Psoas muscle (tissue), 8 donors: Measurements from ENCODE around the gene CACNB3. TPM values are rescaled to one million over a fixed set of nuclear protein-coding genes. Genes with fewer than 3 reads are reported as not detected.

Experiments
- ATAC-seq, 4 donors: fragments of 200-7000 bp; cut with Tn5 transposase; one replicate each; pipeline ENCODE4 v1.9.1; 2020; ENCODE audit warnings: moderate library complexity in 3 of 4, mild to moderate bottlenecking in 2 of 4
- DNase-seq, 2 donors: peaks; one replicate each; pipeline ENCODE4 v3.0.0-alpha.2; 2020
- H3K27ac ChIP-seq: fragments of 200-600 bp; one replicate; pipeline ENCODE4 v1.8.0; 2022
- H3K27me3 ChIP-seq, 3 donors: fragments of 200-600 bp in 1 of 3; one replicate each; pipeline versions ENCODE4 v1.6.1 to v1.8.0; 2013 to 2022; ENCODE audit warnings: low read length in 2 of 3, mild to moderate bottlenecking in 2 of 3, moderate library complexity in 1 of 3; ENCODE audit not compliant: insufficient read depth in 3 of 3
- H3K36me3 ChIP-seq, 2 donors: fragments of 200-600 bp in 1 of 2; one replicate each; pipeline versions ENCODE4 v1.6.1 to v1.8.0; 2013 to 2022; ENCODE audit warnings: low read depth in 1 of 2, mild to moderate bottlenecking in 1 of 2, moderate library complexity in 1 of 2; ENCODE audit not compliant: insufficient read depth in 1 of 2
- H3K4me1 ChIP-seq: fragments of 200-600 bp; one replicate; pipeline ENCODE4 v1.8.0; 2022
- H3K4me3 ChIP-seq: fragments of 200-600 bp; one replicate; pipeline ENCODE4 v1.8.0; 2022; ENCODE audit warnings: mild to moderate bottlenecking
- H3K9me3 ChIP-seq: fragments of 200-600 bp; one replicate; pipeline ENCODE4 v1.8.0; 2022
- WGBS, 3 donors: extraction: QIAGEN DNeasy Blood & Tissue Kit; methylation state at CpG; one replicate each; pipeline versions ENCODE4 v1.1.6 to v1.1.7; 2013; 5-methylcytosine and 5-hydroxymethylcytosine counted together
- intact Hi-C, 2 donors: fragments of 100-400 bp; cut with DNase I; formaldehyde crosslinking; loops; one replicate each; pipeline versions ENCODE4 v1.11.0 to v1.14.2; 2022
- polyA plus RNA-seq, 3 donors: library from polyadenylated mRNA; stranded (reverse); fragments of 200-250 nt; gene quantifications; one replicate each; pipeline ENCODE4 v1.2.3, GENCODE V29; 2013
- total RNA-seq, 4 donors: library from RNA; stranded (reverse); fragmentation: NEBNext Ultra II Directional in 2 of 4; extraction: Animal tissue kit (Norgen Biotek cat#: 25700) in 2 of 4; gene quantifications; one replicate each; pipeline versions ENCODE4 v1.2.1 to v1.2.4, GENCODE V29; 2021 to 2023
- TF ChIP-seq, protein P1 (sequence below): fragments of 200-600 bp; IDR thresholded peaks from one replicate; pipeline ENCODE4 v1.8.0; 2022; ENCODE audit warnings: antibody characterized with exemption
- donor health status: healthy with polysubstance abuse.
- donor health status: DM: no; HTN: no; CAD: no; lungs with moderate emphysema.
- donor health status: Bipolar disorder and iron deficiency.
- donor health status: healthy.
- donor health status: DM: yes; HTN: yes; CAD: no.
- donor health status: DM: no; HTN: no; CAD: no.
- donor health status: DM: no; HTN: no; CAD: no.
- donor health status: DM: yes; HTN: yes; CAD: no.

CACNB3 gene
- total and polyA plus RNA-seq, 7 donors = 0.92 to 3.5 (median 2.0) TPM

DNA sequence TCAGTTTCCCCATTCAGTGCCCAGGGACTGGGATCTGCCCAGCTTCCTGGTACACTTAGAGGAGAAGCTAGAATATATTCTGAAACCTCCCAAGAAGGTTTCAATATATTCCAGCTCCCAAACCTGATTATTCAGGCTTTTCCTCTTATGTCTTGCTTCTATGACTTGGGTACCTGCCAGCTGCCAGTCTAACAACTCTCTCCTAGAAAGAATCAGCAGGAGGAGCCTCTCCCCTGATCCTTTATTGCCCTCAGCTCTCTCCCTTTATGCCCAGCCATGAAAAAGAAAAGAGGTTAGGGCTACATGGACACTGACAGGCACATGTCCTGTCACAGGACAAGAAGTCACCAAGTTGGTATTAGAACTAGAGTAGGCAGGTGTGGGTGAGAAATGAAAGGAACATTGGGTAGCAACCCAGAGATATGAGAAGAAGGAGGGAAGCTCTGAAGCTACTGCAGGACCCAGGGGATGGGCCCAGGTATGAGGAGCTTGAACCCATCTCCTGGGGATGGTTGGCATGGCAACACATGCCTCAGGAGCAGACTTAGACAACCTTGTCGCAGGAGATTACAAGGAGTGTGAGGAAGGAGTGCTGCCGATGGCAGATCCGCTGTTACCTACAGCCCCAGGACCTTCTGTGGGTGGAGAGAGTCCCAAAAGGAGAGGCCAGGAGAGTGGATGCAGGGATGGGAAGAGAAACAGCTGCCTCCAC, 2.0 kb upstream of the CACNB3 start:
- Histone ChIP-seq H3K9me3 (no peaks in the 10 kb centered on the region), H3K27ac (no peak overlapping the region), H3K36me3 (no peaks in the 10 kb centered on the region), H3K4me3 (peak overlapping the region; percentile 87), H3K27me3 (peaks cover 0 to 17% (median 2%) of the 10 kb centered on the region in 3 donors), H3K4me1 (peaks cover 7% of the 10 kb centered on the region)
- WGBS, 3 donors = 91 to 96% (median 95%) methylated on average over 3 of the region's 3 CpGs
- DNase-seq (no peak), ATAC-seq (no peak)
- TF ChIP-seq, protein P1, sequence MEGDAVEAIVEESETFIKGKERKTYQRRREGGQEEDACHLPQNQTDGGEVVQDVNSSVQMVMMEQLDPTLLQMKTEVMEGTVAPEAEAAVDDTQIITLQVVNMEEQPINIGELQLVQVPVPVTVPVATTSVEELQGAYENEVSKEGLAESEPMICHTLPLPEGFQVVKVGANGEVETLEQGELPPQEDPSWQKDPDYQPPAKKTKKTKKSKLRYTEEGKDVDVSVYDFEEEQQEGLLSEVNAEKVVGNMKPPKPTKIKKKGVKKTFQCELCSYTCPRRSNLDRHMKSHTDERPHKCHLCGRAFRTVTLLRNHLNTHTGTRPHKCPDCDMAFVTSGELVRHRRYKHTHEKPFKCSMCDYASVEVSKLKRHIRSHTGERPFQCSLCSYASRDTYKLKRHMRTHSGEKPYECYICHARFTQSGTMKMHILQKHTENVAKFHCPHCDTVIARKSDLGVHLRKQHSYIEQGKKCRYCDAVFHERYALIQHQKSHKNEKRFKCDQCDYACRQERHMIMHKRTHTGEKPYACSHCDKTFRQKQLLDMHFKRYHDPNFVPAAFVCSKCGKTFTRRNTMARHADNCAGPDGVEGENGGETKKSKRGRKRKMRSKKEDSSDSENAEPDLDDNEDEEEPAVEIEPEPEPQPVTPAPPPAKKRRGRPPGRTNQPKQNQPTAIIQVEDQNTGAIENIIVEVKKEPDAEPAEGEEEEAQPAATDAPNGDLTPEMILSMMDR = no peak
- intact Hi-C loops = no loop called here

DNA sequence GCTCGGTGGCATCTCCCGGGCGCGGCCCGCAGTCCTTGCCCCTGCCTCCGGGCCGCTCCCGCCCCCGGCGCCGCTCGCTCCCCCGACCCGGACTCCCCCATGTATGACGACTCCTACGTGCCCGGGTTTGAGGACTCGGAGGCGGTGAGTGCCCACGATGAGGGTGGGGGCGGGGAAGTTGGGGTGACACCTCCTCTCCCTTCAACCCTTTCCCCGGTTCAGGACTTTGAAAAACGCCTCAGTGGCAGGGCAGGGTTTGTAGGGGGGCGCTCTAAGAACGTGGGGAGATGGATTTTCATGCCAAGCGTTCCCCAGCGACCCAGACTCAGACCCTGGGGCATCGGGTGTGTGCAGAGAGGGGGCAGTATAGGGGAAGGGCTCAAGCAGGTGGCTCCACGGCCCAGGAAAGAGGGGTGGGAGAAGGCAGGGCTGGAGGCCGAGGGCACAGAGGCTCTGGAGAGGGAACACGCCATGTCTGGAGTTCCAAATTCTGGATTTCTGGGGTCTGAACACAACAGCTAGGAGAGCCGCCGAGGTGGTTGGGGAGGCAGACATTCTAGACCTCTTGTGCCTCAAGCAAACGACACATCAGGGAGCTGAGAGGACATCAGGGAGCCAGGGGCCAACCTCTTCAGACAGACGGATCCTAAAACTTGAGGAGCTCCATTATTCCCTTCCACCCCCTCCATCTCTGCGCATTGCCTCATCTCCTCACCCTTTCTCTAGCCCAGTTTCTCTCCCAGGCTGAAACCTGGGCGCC, 715 bp downstream of the CACNB3 start:
- DNase-seq (peak in 1 of 2 donors; percentile 26), ATAC-seq (no peak)
- Histone ChIP-seq H3K36me3 (no peaks in the 10 kb centered on the region), H3K27ac (no peak overlapping the region), H3K4me3 (peak overlapping the region; percentile 74), H3K9me3 (no peaks in the 10 kb centered on the region), H3K27me3 (peaks cover 0 to 17% (median 2%) of the 10 kb centered on the region in 3 donors), H3K4me1 (peaks cover 7% of the 10 kb centered on the region)
- intact Hi-C loops = no loop called here
- 17 to 26% (median 25%) methylated on average over 21 to 37 of the region's 37 CpGs for WGBS, 3 donors
- TF ChIP-seq, protein P1 = no peak

DNA sequence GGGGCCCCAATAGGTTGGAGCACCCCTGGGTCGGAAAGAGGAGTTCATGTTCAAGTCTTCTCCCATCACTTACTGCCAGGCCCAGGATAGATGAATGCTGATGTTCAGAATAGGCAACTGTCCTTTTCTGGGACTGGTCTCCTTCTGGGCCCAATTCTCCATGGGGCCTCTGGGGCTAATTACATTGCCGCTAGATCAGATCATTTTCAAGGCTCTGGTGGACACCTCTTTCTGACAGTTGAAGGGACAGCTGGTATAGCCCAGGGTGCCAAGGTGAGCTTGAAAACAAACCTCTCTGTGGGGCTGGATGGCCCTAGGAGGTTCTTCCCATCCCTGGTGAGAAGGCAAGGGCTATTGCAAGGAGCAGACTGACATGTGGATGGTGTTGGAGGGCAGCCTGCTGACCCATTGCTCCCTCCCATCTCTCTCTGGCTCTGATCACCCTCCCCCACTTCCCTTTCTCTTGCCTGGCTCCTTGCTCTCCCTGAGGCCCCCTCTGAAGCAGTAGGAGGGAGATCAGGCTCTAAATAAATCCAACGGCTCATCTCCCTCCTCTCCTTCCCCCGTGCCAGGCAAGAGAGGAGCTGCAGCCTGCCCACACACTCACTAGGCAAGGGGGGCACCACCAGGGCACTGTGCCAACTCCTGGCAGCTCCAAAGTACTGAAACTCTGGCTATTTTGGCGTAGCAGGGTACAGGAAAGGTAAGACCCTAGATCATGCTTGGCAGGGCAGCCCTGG, 1.9 kb downstream of the CACNB3 start:
- TF ChIP-seq, protein P1 = no peak
- DNase-seq (no peak), ATAC-seq (no peak)
- H3K4me1 ChIP-seq = peaks cover 7% of the 10 kb centered on the region
- WGBS, 3 donors = 66 to 76% (median 72%) methylated on average over 5 of the region's 5 CpGs
- H3K4me3 ChIP-seq = no peak overlapping the region
- no peaks in the 10 kb centered on the region for H3K36me3 ChIP-seq
- intact Hi-C loops = no loop called here
- H3K27me3 ChIP-seq = peaks cover 0 to 17% (median 2%) of the 10 kb centered on the region in 3 donors
- no peak overlapping the region for H3K27ac ChIP-seq
- no peaks in the 10 kb centered on the region for H3K9me3 ChIP-seq

DNA sequence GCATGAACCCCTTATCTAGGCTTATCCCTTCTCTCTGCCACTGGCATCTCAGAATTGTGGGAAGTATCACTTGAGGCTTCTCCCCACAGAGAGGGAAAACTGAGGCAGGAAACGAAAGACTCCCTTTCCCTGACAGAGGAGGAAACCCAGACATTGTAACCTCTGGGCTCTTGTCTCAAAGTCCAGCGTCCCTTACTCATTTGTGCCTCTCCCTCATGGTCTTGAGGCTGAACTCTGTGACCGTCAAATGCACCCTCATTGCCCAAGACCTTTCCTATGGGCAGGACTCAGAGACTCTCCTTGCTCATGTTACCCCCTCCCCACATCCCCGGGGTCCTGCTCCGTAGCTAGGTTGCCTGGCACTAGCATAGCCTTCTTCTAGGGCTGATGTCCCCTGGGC, 3.8 kb downstream of the CACNB3 start:
- intact Hi-C loops = no loop called here
- H3K36me3 ChIP-seq = peaks cover 0 to 5% of the 10 kb centered on the region in 2 donors
- DNase-seq (no peak), ATAC-seq (no peak)
- no peaks in the 10 kb centered on the region for H3K9me3 ChIP-seq
- 86 to 95% (median 92%) methylated on average over 5 of the region's 5 CpGs for WGBS, 3 donors
- TF ChIP-seq, protein P1 = no peak
- H3K4me1 ChIP-seq = no peaks in the 10 kb centered on the region
- H3K27me3 ChIP-seq = peaks cover 0 to 17% (median 2%) of the 10 kb centered on the region in 3 donors
- H3K27ac ChIP-seq = no peak overlapping the region
- no peak overlapping the region for H3K4me3 ChIP-seq
